UCSD-AML1 (cell line): ENCODE measurements around the gene PRPF8.
"Not testable (repeated sequence)": the region's sequence is repeated elsewhere in the genome, so short reads cannot be mapped to it uniquely, and the experiment has no call there.

ENCODE experiments used
- DNase-seq: peaks from one replicate; lab custom pipeline; 2025; ENCODE audit not compliant: unreplicated experiment; lab: John Stamatoyannopoulos, UW

Gene PRPF8

GRCh38 chr17:1684378-1685189 is at the start of gene PRPF8:
Gene PRPF8 (minus strand): TSS chr17:1684867. CDS start chr17:1684571, 296 bp downstream.
- peak; percentile 98 for DNase-seq

GRCh38 chr17:1733759-1734158 is 49.1 kb upstream of the PRPF8 start:
- no peak for DNase-seq

GRCh38 chr17:1732833-1733321 is 48.2 kb upstream of the PRPF8 start:
- DNase-seq = no peak

GRCh38 chr17:1732241-1732832 is 47.7 kb upstream of the PRPF8 start:
- no peak for DNase-seq

GRCh38 chr17:1731194-1731506 is 46.5 kb upstream of the PRPF8 start:
- no peak for DNase-seq

GRCh38 chr17:1730326-1731193 is 45.9 kb upstream of the PRPF8 start:
- no peak for DNase-seq

GRCh38 chr17:1729966-1730325 is 45.3 kb upstream of the PRPF8 start:
- no peak for DNase-seq

- no peak for DNase-seq
Measured at GRCh38 chr17:1727876-1728630, 43.4 kb upstream of the PRPF8 start.

GRCh38 chr17:1727258-1727789 is 42.7 kb upstream of the PRPF8 start:
- DNase-seq = no peak

- no peak for DNase-seq
Measured at GRCh38 chr17:1726626-1727257, 42.1 kb upstream of the PRPF8 start.

- DNase-seq = no peak
Measured at GRCh38 chr17:1725642-1726511, 41.2 kb upstream of the PRPF8 start.

GRCh38 chr17:1724869-1725641 is 40.4 kb upstream of the PRPF8 start:
- DNase-seq = peak; percentile 47

GRCh38 chr17:1724351-1724868 is 39.7 kb upstream of the PRPF8 start, which contains the start of gene WDR81:
Gene WDR81 (plus strand): TSS chr17:1724704. CDS start chr17:1724960, 256 bp downstream.
- peak; percentile 84 for DNase-seq

- not testable (repeated sequence) for DNase-seq
Measured at GRCh38 chr17:1722022-1722421, 37.4 kb upstream of the PRPF8 start.

GRCh38 chr17:1720856-1721386 is 36.3 kb upstream of the PRPF8 start:
- DNase-seq = peak; percentile 48

GRCh38 chr17:1718362-1719165 is 33.9 kb upstream of the PRPF8 start:
- DNase-seq = no peak
